Measurements from ENCODE around the gene RAN. TPM values are rescaled to one million over a fixed set of nuclear protein-coding genes. Genes with fewer than 3 reads are reported as not detected.

The RAN gene
- polyA plus RNA-seq, 1 of the 3 experiments (the other 2 are of a cell fraction), result 865 TPM

GRCh38 chr12:130873106-130873795 is 1.4 kb downstream of the RAN start (continued):
- TF ChIP-seq USF2 (IDR thresholded peaks at IDR 0.05; ENCODE audit: borderline replicate concordance, low read depth, low read length) (no peak), TAF1 (IDR thresholded peaks at IDR 0.05; ENCODE audit: borderline replicate concordance, low read depth, low read length) (no peak), CTCF (IDR thresholded peaks at IDR 0.05) (no peak), GATA2 (CRISPR knock-in tag; IDR thresholded peaks at IDR 0.05) (no peak), MEF2A (IDR thresholded peaks at IDR 0.05; ENCODE audit: borderline replicate concordance, low read depth) (no peak), FOXM1 (IDR thresholded peaks at IDR 0.05; ENCODE audit: low read depth) (no peak), GABPA (IDR thresholded peaks at IDR 0.05; ENCODE audit: low read depth) (no peak), EP300 (IDR thresholded peaks at IDR 0.05; ENCODE audit: borderline replicate concordance in 1 of 2, low read depth in 1 of 2, low read length in 1 of 2) (no peak), JUND (IDR thresholded peaks at IDR 0.05) (no peak), PBX3 (IDR thresholded peaks at IDR 0.05) (no peak), RAD21 (IDR thresholded peaks at IDR 0.05; ENCODE audit: low read length) (no peak), MXI1 (IDR thresholded peaks at IDR 0.05; ENCODE audit: low read depth, low read length) (no peak), FOXJ3 (CRISPR knock-in tag; IDR thresholded peaks at IDR 0.05) (no peak)

GRCh38 chr12:130873825-130874224 is 2.0 kb downstream of the RAN start:
- Histone ChIP-seq H3K4me3 (ENCODE audit: low read depth in 2 of 2, low read length in 1 of 2) (peak overlapping the region; percentile 78 to 83; a peak in 3 of 4 replicates), H3K9me3 (no peaks in the 10 kb centered on the region), H3K27me3 (ENCODE audit: insufficient read depth) (no peaks in the 10 kb centered on the region), H3K4me1 (ENCODE audit: control insufficient read depth in 1 of 2, insufficient read depth in 2 of 2, low read depth in 1 of 2, low read length in 1 of 2) (peaks cover 9 to 11% of the 10 kb centered on the region in 2 experiments; a peak in 3 of 4 replicates), H2AFZ (ENCODE audit: low read depth) (no peak overlapping the region), H3K36me3 (replicated peaks in 1 of 2; ENCODE audit: control insufficient read depth in 1 of 2, insufficient read depth in 2 of 2, low read length in 1 of 2) (peaks cover 48 to 52% of the 10 kb centered on the region in 2 experiments), H3K9ac (peak overlapping the region; percentile 86; the same call in 1 of the 2 replicates), H4K20me1 (ENCODE audit: insufficient read depth) (peaks cover 49% of the 10 kb centered on the region), H3F3A (replicated peaks; ENCODE audit: insufficient read depth) (peaks cover 58% of the 10 kb centered on the region), H3K79me2 (ENCODE audit: insufficient read depth) (peaks cover 47% of the 10 kb centered on the region), H3K9me2 (no peaks in the 10 kb centered on the region), H3K27ac (ENCODE audit: low read depth in 2 of 2, low read length in 1 of 2) (no peak overlapping the region), H3K4me2 (peak overlapping the region; percentile 94)
- ChIA-PET CTCF (interaction anchor here (0.8 to 1.8 kb wide), 2 partner anchors 47 to 831 kb away, joined by 3 to 7 read pairs; no protein-coding TSS in a partner anchor), POLR2A (no interaction called here)
- DNase-seq, result no peak
- 67% methylated on average over 4 of the region's 4 CpGs for WGBS (ENCODE audit: low lambda C conversion rate)
- no peak for TF ChIP-seq ELF1 (IDR thresholded peaks at IDR 0.05)
- TF ChIP-seq EZH2phosphoT487 (IDR thresholded peaks at IDR 0.05; ENCODE audit: borderline replicate concordance, low read depth), result no peak
- TF ChIP-seq PBX3 (IDR thresholded peaks at IDR 0.05), result no peak
- TF ChIP-seq CTCF (IDR thresholded peaks at IDR 0.05), result no peak
- no peak for TF ChIP-seq SIN3A (IDR thresholded peaks at IDR 0.05; ENCODE audit: borderline replicate concordance, low read depth, low read length)
- TF ChIP-seq RFX5 (IDR thresholded peaks at IDR 0.05; ENCODE audit: low read length), result no peak
- TF ChIP-seq GABPA (IDR thresholded peaks at IDR 0.05; ENCODE audit: low read depth), result no peak
- no peak for TF ChIP-seq IRF3 (IDR thresholded peaks at IDR 0.05; ENCODE audit: low read depth, low read length)
- no peak for TF ChIP-seq TEAD4 (IDR thresholded peaks at IDR 0.05; ENCODE audit: borderline replicate concordance, insufficient read depth)

Measured in SK-N-SH (cell line).